Adrenal gland (tissue), 5 donors: ENCODE results near the gene PHTF1.

ENCODE experiments used
- POLR2A ChIP-seq, 2 donors: fragments of 450-650 bp; IDR thresholded peaks; one replicate each; pipeline ENCODE4 v1.6.1; 2017; ENCODE audit warnings: antibody characterized with exemption in 2 of 2, mild to moderate bottlenecking in 2 of 2, moderate library complexity in 1 of 2
- TF ChIP-seq, protein P1 (sequence below), 6 experiments: fragments of 450-650 bp in 4 of 6; fragments of 200-600 bp in 2 of 6; sonication (generic) in 1 of 6; IDR thresholded peaks; 1 replicate in 5 of 6; 2 replicates in 1 of 6; pipeline versions ENCODE4 v1.5.1 to v1.8.0; 2016 to 2021; ENCODE audit warnings: antibody characterized with exemption in 6 of 6, mild to moderate bottlenecking in 2 of 6, moderate library complexity in 1 of 6
- donor health status: DM: no; HTN: no; CAD: no.

GRCh38 chr1:113657556-113658063, 101.7 kb downstream of the PHTF1 start:
- no peak for TF ChIP-seq POLR2A (IDR thresholded peaks at IDR 0.05)
- TF ChIP-seq, protein P1, sequence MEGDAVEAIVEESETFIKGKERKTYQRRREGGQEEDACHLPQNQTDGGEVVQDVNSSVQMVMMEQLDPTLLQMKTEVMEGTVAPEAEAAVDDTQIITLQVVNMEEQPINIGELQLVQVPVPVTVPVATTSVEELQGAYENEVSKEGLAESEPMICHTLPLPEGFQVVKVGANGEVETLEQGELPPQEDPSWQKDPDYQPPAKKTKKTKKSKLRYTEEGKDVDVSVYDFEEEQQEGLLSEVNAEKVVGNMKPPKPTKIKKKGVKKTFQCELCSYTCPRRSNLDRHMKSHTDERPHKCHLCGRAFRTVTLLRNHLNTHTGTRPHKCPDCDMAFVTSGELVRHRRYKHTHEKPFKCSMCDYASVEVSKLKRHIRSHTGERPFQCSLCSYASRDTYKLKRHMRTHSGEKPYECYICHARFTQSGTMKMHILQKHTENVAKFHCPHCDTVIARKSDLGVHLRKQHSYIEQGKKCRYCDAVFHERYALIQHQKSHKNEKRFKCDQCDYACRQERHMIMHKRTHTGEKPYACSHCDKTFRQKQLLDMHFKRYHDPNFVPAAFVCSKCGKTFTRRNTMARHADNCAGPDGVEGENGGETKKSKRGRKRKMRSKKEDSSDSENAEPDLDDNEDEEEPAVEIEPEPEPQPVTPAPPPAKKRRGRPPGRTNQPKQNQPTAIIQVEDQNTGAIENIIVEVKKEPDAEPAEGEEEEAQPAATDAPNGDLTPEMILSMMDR (IDR thresholded peaks at IDR 0.05), result no peak
